Fibroblast of skin of right quadriceps (primary cell): ENCODE data around the gene HSD11B2.
"Not testable (repeated sequence)": the region's sequence is repeated elsewhere in the genome, so short reads cannot be mapped to it uniquely, and the experiment has no call there.

ENCODE experiments used
- DNase-seq: peaks from one replicate; pipeline ENCODE4 v3.0.0-alpha.2; 2013

The HSD11B2 gene

DNA sequence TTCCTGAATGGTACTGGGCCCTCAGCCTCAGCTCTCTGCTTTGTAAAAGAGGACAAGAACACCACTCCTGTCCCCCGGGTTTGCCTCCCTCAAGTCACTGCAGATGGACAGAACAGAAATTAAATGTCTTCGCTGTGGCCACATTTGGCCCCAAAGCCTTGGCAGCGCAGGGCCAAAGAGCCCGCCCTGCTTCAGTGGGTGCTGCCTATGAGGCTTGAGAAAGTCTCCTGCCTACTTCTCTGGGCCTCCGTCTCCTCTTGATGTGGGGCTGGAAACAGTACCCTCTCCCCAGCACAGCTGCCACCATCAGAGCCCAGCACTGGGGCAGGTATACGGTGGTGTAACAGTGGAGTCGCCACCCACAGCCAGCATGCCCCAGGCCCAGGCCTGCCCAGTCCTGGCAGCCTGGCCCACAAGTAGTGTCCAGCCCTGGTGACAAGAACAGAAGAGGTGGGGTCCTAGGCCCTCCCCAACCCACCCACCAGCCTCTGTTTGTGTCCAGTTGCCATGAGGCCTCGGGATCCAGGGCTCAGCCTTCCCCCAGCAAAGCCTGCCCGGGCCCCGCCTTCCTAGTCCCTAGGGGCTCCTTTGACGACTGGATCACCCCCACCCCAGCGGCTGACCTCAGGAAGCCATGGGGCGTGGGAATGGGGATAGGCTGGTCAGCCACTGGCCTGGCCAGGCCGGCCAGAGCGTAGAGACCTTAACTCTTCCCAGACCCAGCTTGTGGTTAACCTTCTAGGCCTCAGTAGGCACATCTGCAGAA is 33.7 kb upstream of the HSD11B2 start:
- no peak for DNase-seq

GRCh38 chr16:67397812-67398545 is 32.9 kb upstream of the HSD11B2 start:
- no peak for DNase-seq

GRCh38 chr16:67398546-67399217 is 32.2 kb upstream of the HSD11B2 start:
- no peak for DNase-seq

GRCh38 chr16:67399218-67399733 is 31.6 kb upstream of the HSD11B2 start:
- DNase-seq, result no peak

GRCh38 chr16:67399749-67400704 is 30.9 kb upstream of the HSD11B2 start:
- no peak for DNase-seq

- DNase-seq, result no peak
These were observed 30.0 kb upstream of the HSD11B2 start for GRCh38 chr16:67400901-67401300.

DNA sequence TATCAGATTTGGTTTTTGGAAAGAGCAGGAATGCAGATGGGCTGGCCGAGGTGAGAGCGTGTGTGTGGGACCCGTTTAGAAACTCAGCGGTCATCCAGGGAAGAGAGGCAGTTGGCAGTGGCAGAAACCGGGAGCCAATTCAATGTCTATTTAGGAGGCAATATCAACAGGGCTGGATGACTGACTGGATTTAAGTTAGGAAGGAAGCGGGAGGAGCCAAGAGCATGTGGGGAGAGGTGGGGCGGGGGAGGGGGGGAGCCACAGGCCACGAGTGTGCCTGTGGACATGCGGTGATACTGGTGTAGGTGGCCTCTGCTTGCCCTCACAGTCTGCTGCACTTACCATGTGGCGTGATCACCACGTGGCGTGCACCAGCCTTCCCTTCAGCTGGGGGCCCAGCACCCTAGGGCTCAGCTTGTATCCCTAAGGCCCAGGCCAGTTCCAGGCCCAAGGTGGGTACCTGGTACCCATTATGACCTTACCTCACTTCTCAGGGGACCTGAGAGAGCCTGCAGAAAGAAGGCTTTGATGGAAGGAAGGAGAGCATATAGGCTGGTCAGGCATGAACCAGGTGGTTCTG is 26.9 kb upstream of the HSD11B2 start:
- DNase-seq, result no peak

GRCh38 chr16:67404740-67405226 is 26.1 kb upstream of the HSD11B2 start:
- DNase-seq, result no peak

- DNase-seq, result no peak
These were observed 25.6 kb upstream of the HSD11B2 start for GRCh38 chr16:67405336-67405735.

DNA sequence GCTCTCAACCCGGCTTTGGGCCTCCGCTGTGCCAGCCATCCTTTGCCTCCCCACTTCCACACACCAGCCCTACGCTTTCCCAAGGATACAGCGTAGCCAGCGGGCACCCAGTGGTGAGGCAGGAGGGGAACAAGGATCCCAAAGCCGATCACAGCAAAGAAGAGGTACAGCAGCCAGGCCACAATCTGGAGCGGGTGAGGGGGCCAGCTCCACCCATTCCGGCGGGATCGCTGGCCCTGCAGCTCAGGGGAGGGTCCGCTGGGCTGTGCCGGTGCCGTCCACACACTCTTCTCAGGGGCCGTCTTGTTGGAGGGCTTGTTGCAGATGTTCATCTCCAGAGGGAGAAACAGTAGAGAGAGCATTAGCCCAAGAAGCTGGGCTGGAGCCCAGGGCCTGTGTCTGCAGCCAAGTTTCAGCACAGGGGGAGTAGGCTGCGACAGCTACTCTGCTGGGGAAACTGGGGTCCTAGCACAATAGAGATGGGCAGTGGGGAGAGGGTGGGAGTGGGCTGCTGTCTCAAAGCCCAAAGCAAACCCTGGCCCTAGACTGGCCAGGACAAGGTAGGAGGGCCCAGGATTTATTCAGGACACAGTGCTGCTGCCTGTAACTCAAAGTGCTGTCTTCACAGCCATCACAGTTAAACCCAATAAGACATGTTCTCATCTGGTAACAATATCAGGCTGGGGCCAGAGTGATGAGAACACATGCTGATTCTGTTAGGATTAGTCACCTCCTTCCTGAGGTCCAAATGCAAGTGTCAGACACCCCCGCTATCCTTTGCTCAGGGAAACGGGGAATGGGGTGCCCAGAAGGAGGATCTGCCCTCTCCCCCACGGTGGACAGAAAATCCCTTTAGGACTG is 24.6 kb upstream of the HSD11B2 start:
- peak; percentile 89 for DNase-seq

DNA sequence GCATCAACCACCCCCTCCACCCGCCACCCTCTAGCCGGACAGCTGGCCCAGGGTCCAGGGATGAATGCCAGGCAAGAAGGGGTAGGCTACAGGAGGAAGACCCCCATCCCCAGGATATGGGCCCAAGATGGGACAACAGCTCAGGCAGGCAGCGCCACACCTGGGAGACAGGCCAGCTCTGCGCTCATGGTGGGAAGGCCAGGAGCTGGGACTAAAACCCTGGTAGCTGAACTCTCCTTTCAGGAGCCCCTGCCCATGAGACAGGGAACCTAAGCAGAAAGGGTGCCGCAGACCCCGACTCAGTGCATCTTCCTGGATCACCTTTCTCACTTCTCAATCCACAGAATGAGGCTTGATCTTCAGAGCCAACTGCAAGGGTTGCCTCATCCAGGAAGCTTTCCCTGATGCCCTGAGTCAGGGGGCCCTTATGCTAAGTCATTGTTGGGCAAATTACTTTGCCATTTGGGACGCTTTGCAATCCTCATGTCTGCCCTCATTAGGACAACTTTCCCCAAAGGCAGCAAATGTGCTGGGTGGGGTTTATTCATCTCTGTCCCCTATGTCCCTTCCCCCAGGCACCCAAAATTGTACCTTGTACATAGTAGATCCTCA is 23.6 kb upstream of the HSD11B2 start:
- DNase-seq, result no peak

GRCh38 chr16:67407788-67408452 is 23.0 kb upstream of the HSD11B2 start:
- no peak for DNase-seq

- DNase-seq, result no peak
These were observed 21.3 kb upstream of the HSD11B2 start for GRCh38 chr16:67409631-67410030.

DNA sequence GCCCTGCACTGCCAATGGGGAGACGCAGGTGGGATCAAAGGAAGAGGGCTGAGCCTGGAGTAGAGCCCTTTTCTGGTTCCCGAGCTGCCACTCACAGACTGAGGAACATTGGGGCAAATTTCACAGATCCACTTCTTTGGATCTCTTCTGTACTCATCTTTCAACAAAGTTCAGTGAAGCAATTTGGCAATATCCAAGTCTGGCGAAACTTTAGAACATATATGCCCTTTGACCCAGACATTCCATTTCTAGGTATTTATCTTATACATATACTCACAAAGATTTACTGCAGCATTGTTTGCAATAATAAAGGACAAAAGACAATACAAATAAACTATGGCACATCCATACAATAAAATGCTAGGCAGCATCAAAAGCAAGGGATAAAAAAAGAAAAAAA is 19.6 kb upstream of the HSD11B2 start:
- DNase-seq, result no peak

DNA sequence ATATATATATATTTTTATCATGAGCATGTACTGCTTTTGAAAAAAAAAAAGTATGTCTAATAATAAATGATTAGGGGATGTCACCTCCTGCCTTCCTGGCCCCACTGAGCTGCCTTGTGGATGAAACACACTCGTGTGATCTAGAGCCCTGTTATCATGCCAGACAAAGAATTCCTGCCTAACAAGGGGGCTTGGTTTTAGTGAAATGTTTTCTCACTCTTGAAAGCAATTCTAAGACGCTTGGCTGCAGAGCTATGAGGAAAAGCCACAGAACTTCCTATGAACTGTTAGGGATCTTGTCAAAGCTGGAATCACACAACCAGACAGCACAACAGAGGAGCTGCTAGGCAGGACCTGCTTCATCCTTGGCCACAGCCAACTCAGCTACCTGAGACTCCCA is 18.6 kb upstream of the HSD11B2 start:
- no peak for DNase-seq

DNA sequence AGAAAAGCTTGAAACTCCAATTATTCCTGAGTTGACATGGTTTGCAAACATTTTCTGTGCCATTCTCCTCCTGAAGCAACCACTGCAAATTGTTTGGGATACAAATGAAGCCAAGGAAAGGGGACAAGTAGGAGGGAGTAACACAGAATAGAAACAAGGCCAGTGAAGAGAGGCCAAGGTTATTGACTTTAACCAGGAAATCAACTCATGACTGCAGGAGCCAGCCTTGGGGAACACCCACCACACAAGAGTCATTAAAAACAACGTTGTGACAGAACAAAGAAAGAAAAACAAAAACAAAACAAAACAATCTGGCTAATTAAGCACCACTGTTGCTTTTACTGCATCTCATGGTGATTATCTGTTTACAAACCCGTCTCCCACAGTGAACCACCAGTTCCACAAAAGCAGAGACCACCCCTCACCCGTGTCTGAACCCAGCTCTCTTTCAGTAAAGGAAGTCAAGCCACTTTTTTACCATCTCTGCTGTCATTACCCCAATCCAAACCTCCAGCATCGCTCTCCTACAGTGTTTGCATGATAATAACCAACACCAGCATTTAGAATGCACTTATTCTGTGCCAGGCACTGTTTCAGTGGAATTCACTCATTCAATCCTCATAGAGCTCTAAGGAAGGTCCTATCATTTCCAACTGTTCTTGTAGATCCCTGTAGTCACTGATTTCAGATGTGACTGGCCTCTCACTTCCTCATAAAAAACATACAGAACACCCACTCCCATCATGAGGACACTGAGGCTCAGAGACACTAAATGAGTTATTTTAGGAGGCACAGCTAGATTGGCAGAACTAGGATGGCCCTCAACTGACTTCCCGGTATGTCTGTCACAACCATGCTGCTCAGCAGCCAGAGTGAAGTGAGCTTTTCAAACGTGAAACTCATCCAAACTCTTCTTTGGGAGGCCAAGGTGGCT is 16.7 kb upstream of the HSD11B2 start:
- no peak for DNase-seq

- not testable (repeated sequence) for DNase-seq
These were observed 15.5 kb upstream of the HSD11B2 start for GRCh38 chr16:67415421-67415820.
